ENCODE measurements around the gene OSM.

Gene OSM

DNA sequence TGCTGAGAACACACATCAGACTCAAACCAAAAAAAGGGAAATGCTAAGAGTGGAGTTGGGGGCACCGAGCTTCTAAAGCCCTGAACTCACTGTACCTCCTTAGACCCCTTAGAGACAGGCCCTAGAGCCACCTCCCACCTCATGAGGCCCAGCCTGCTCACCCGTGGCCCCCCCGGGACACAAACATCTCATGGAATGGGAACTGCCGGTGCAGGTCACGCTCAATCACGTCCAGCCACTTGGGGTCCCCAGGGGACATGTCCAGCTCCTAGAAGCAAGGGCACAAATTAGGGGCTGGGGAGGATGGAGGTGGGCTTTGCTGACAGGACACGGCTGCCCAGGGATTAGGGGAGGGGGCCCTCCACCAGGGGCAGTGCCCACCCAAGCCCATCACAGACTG lies 28.9 kb upstream of the OSM start:
- ChIA-PET CTCF (no interaction called here), POLR2A (no interaction called here)
- DNase-seq (ENCODE audit: extremely low spot score): no peak
- no peak for TF ChIP-seq ARNT (IDR thresholded peaks at IDR 0.05)
- TF ChIP-seq LEF1 (IDR thresholded peaks at IDR 0.05; ENCODE audit: borderline replicate concordance): no peak
- TF ChIP-seq NFRKB (IDR thresholded peaks at IDR 0.05): no peak

DNA sequence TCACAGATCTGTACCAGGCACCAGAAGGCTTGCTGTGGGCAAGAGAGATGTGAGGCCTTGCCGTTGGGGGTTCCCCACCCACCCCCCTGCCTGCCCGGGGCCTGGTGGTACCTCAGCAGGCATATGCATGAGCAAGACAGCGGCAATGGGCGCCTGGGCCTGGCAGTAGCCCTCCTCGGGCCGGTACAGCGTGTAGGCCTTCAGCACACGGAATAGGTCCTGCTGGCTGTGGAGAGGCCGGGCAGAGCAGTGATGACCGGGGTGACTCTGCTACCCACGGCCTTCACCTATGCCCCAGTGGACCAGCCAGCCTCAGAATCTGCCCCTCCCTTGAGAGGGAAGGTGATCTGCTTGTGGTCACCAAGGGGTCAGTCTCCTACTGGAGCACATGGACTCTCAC lies 28.2 kb upstream of the OSM start:
- TF ChIP-seq FOXM1 (IDR thresholded peaks at IDR 0.05; ENCODE audit: borderline replicate concordance) (no peak), FOXK2 (IDR thresholded peaks at IDR 0.05) (no peak), FOXA1 (IDR thresholded peaks at IDR 0.05) (no peak), ARNT (IDR thresholded peaks at IDR 0.05) (no peak), LEF1 (IDR thresholded peaks at IDR 0.05; ENCODE audit: borderline replicate concordance) (no peak), TARDBP (IDR thresholded peaks at IDR 0.05) (no peak), SUZ12 (IDR thresholded peaks at IDR 0.05) (no peak), L3MBTL2 (conservative IDR thresholded peaks at IDR 0.05) (no peak), BHLHE40 (IDR thresholded peaks at IDR 0.05; ENCODE audit: borderline replicate concordance) (no peak), ZNF384 (IDR thresholded peaks at IDR 0.05) (no peak), NFRKB (IDR thresholded peaks at IDR 0.05) (no peak)
- TF ChIP-seq, protein P1, sequence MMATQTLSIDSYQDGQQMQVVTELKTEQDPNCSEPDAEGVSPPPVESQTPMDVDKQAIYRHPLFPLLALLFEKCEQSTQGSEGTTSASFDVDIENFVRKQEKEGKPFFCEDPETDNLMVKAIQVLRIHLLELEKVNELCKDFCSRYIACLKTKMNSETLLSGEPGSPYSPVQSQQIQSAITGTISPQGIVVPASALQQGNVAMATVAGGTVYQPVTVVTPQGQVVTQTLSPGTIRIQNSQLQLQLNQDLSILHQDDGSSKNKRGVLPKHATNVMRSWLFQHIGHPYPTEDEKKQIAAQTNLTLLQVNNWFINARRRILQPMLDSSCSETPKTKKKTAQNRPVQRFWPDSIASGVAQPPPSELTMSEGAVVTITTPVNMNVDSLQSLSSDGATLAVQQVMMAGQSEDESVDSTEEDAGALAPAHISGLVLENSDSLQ (IDR thresholded peaks at IDR 0.05): no peak
- DNase-seq (ENCODE audit: extremely low spot score): no peak
- ChIA-PET CTCF (no interaction called here), POLR2A (interaction anchor here (1.2 kb wide), 1 partner anchor 32 kb away, joined by 4 read pairs; the partner anchor contains the start of gene TBC1D10A)

DNA sequence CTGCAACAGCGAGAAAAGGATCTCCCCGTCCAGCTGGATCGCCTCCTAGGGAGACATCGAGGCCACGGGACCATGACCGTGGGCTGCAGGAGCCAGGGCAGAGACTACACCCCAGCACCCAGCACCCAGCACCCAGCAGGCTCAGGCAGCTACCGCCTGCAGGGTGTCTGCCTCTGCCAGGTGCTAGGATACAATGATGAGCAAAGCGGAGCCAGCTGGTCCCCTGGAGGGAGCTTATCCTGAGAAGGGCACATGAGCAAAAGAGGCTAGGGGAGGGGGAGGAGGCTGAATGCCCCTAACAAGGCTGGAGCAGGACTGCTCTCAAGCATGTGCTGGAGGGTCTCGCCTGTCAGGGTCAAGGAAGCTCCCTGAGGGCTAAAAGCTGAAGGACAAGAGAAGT lies 27.4 kb upstream of the OSM start:
- TF ChIP-seq LEF1 (IDR thresholded peaks at IDR 0.05; ENCODE audit: borderline replicate concordance): no peak
- TF ChIP-seq TARDBP (IDR thresholded peaks at IDR 0.05): no peak
- no peak for TF ChIP-seq L3MBTL2 (conservative IDR thresholded peaks at IDR 0.05)
- no peak for TF ChIP-seq FOXA1 (IDR thresholded peaks at IDR 0.05)
- TF ChIP-seq, protein P1 (IDR thresholded peaks at IDR 0.05): no peak
- TF ChIP-seq ELF4 (IDR thresholded peaks at IDR 0.05): no peak
- TF ChIP-seq ZNF384 (IDR thresholded peaks at IDR 0.05): no peak
- no peak for TF ChIP-seq ARNT (IDR thresholded peaks at IDR 0.05)
- TF ChIP-seq CTBP1 (IDR thresholded peaks at IDR 0.05; ENCODE audit: borderline replicate concordance): no peak
- no peak for TF ChIP-seq NFRKB (IDR thresholded peaks at IDR 0.05)
- TF ChIP-seq SUZ12 (IDR thresholded peaks at IDR 0.05): no peak
- no peak for TF ChIP-seq FOXK2 (IDR thresholded peaks at IDR 0.05)
- CTCF ChIA-PET: no interaction called here
- POLR2A ChIA-PET: interaction anchor here (1.2 kb wide), 1 partner anchor 33 kb away, joined by 4 read pairs; the partner anchor contains the start of gene TBC1D10A

DNA sequence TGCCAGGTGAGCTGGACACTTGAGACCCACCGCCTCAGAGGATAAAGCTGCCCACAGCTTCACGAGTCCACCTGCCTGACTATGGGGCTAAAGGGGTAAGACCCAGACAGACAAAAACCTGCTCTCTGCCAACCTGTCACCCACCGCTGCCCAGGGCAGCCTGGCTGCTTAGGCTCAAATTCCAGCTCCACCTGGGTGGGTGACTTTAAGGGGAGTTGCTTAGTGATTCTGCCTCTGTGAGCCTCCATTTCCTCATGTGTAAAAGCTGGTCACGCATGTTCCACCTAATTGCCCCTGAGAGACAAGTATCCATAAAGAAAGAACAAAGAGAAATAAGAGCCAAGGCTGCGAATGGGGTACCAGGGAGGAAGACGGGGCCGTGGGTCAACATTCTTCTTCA lies 26.4 kb upstream of the OSM start:
- ChIA-PET CTCF (no interaction called here), POLR2A (no interaction called here)
- DNase-seq (ENCODE audit: extremely low spot score): no peak
- no peak for TF ChIP-seq ZNF384 (IDR thresholded peaks at IDR 0.05)
- no peak for TF ChIP-seq FOXK2 (IDR thresholded peaks at IDR 0.05)
- no peak for TF ChIP-seq HDGF (IDR thresholded peaks at IDR 0.05; ENCODE audit: borderline replicate concordance)
- TF ChIP-seq NFRKB (IDR thresholded peaks at IDR 0.05): no peak
- no peak for TF ChIP-seq SP1 (IDR thresholded peaks at IDR 0.05)
- no peak for TF ChIP-seq SUZ12 (IDR thresholded peaks at IDR 0.05)
- no peak for TF ChIP-seq L3MBTL2 (conservative IDR thresholded peaks at IDR 0.05)
- no peak for TF ChIP-seq ARNT (IDR thresholded peaks at IDR 0.05)
- TF ChIP-seq ELF4 (IDR thresholded peaks at IDR 0.05): no peak
- TF ChIP-seq, protein P1 (IDR thresholded peaks at IDR 0.05): no peak
- TF ChIP-seq FOXM1 (IDR thresholded peaks at IDR 0.05; ENCODE audit: borderline replicate concordance): no peak
- no peak for TF ChIP-seq BHLHE40 (IDR thresholded peaks at IDR 0.05; ENCODE audit: borderline replicate concordance)
- no peak for TF ChIP-seq CTBP1 (IDR thresholded peaks at IDR 0.05; ENCODE audit: borderline replicate concordance)
- TF ChIP-seq TARDBP (IDR thresholded peaks at IDR 0.05): no peak
- no peak for TF ChIP-seq LEF1 (IDR thresholded peaks at IDR 0.05; ENCODE audit: borderline replicate concordance)
- TF ChIP-seq FOXA1 (IDR thresholded peaks at IDR 0.05): no peak

More for the DNA sequence above, 27.4 kb upstream of the OSM start:
- DNase-seq (ENCODE audit: extremely low spot score): no peak

DNA sequence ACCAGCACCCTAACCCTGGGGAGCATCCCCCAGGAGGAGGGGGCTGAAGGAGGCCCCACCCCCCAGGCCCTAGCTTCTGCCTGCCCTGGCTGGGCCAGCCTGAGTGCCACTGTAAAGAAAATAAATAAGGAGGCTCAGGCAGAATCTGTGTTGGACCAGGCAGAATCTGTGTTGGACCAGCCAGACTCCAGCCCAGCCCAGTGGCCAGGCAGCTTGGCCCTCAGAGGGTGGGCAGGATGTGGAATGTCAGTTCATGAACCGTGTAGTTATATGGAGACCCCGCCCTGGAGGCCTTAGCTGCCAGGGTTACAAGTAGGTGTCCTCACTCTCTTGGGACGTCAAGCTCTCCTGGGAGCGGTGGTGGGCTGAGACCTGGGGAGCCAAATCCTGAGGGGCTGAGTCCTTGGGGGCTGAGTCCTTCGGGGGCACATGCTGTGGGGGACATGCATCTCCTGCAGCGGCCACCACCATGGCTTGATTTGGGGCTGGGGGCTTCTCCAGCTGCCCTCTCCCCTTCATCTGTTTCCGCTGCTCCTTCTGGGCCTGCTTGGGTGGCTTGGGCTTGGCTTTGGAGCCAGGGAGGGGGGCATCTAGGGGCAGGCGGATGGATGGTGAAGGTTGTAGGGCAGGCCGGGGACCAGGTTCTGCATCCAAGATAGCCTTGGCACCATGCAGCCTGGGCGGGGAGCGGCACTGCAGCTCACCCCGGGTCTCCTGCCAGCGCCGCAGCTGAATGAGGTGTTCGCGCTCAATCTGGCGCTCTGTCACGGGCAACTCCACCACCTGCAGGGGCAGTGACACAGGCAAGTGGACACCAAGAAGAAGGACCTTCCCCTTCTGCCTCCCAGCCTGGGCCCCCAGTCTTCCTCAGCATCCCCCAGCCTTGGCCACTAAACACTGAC lies 25.7 kb upstream of the OSM start:
- CTCF ChIA-PET: interaction anchor here (0.6 to 0.8 kb wide), 2 partner anchors 22 to 200 kb away, joined by 3 read pairs; no protein-coding TSS in a partner anchor
- TF ChIP-seq HDGF (IDR thresholded peaks at IDR 0.05; ENCODE audit: borderline replicate concordance): no peak
- TF ChIP-seq ZNF384 (IDR thresholded peaks at IDR 0.05): no peak
- no peak for TF ChIP-seq ARNT (IDR thresholded peaks at IDR 0.05)
- TF ChIP-seq, protein P1 (IDR thresholded peaks at IDR 0.05): no peak
- no peak for TF ChIP-seq TARDBP (IDR thresholded peaks at IDR 0.05)
- TF ChIP-seq CTBP1 (IDR thresholded peaks at IDR 0.05; ENCODE audit: borderline replicate concordance): no peak
- TF ChIP-seq LEF1 (IDR thresholded peaks at IDR 0.05; ENCODE audit: borderline replicate concordance): no peak
- no peak for TF ChIP-seq SUZ12 (IDR thresholded peaks at IDR 0.05)
- no peak for TF ChIP-seq L3MBTL2 (conservative IDR thresholded peaks at IDR 0.05)
- no peak for TF ChIP-seq ELF4 (IDR thresholded peaks at IDR 0.05)
- no peak for TF ChIP-seq BHLHE40 (IDR thresholded peaks at IDR 0.05; ENCODE audit: borderline replicate concordance)
- TF ChIP-seq NFRKB (IDR thresholded peaks at IDR 0.05): no peak
- TF ChIP-seq SP1 (IDR thresholded peaks at IDR 0.05): no peak
- TF ChIP-seq FOXA1 (IDR thresholded peaks at IDR 0.05): no peak
- no peak for TF ChIP-seq FOXM1 (IDR thresholded peaks at IDR 0.05; ENCODE audit: borderline replicate concordance)
- no peak for TF ChIP-seq FOXK2 (IDR thresholded peaks at IDR 0.05)
- POLR2A ChIA-PET: no interaction called here
- DNase-seq (ENCODE audit: extremely low spot score): no peak

All from HEK293T (cell line).